ENCODE measurements around the gene CNST.

DNA sequence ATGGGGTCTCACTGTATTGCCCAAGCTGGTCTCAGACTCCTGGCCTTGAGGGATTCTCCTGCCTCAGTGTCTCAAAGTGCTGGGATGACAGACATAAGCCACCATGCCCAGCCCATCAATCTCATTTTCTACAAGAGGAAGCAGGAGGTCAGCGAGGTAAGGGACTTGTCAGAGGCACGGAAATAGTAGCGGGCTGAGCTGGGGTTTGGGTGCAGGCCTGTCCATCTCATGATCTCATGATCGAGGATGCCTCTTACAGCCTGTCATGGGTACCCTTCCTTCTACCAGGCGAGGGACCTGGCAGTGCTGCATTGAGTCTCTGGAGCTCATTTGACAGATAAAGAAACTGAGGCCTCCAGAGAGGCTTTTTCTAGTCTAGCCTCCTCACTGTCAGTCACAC, 129.4 kb downstream of the CNST start:
- TF ChIP-seq, protein P1, sequence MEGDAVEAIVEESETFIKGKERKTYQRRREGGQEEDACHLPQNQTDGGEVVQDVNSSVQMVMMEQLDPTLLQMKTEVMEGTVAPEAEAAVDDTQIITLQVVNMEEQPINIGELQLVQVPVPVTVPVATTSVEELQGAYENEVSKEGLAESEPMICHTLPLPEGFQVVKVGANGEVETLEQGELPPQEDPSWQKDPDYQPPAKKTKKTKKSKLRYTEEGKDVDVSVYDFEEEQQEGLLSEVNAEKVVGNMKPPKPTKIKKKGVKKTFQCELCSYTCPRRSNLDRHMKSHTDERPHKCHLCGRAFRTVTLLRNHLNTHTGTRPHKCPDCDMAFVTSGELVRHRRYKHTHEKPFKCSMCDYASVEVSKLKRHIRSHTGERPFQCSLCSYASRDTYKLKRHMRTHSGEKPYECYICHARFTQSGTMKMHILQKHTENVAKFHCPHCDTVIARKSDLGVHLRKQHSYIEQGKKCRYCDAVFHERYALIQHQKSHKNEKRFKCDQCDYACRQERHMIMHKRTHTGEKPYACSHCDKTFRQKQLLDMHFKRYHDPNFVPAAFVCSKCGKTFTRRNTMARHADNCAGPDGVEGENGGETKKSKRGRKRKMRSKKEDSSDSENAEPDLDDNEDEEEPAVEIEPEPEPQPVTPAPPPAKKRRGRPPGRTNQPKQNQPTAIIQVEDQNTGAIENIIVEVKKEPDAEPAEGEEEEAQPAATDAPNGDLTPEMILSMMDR (IDR thresholded peaks at IDR 0.05), result no peak
- TF ChIP-seq POLR2A (IDR thresholded peaks at IDR 0.05) (no peak), EP300 (IDR thresholded peaks at IDR 0.05) (no peak)
